ENCODE results near the gene GRM8.

Gene GRM8

GRCh38 chr7:126450269-126450671 lies 802.5 kb downstream of the GRM8 start:
- DNase-seq (ENCODE audit: extremely low read depth, low read depth), result no peak
- TF ChIP-seq CTCF (IDR thresholded peaks at IDR 0.05; ENCODE audit: low read depth, low read length), result no peak

- TF ChIP-seq CTCF (IDR thresholded peaks at IDR 0.05; ENCODE audit: low read depth, low read length), result no peak
- DNase-seq (ENCODE audit: extremely low read depth, low read depth), result no peak
Observed at GRCh38 chr7:126449611-126450268, 803.0 kb downstream of the GRM8 start.

- DNase-seq (ENCODE audit: extremely low read depth, low read depth), result no peak
- TF ChIP-seq CTCF (IDR thresholded peaks at IDR 0.05; ENCODE audit: low read depth, low read length), result no peak
Observed at GRCh38 chr7:126447984-126448383, 804.8 kb downstream of the GRM8 start.

GRCh38 chr7:126445991-126446390 lies 806.8 kb downstream of the GRM8 start:
- DNase-seq (ENCODE audit: extremely low read depth, low read depth), result no peak
- TF ChIP-seq CTCF (IDR thresholded peaks at IDR 0.05; ENCODE audit: low read depth, low read length), result no peak

- DNase-seq (ENCODE audit: extremely low read depth, low read depth), result no peak
- TF ChIP-seq CTCF (IDR thresholded peaks at IDR 0.05; ENCODE audit: low read depth, low read length), result no peak
Observed at GRCh38 chr7:126443951-126444350, 808.8 kb downstream of the GRM8 start.

GRCh38 chr7:126442908-126443307 lies 809.8 kb downstream of the GRM8 start:
- no peak for DNase-seq (ENCODE audit: extremely low read depth, low read depth)
- TF ChIP-seq CTCF (IDR thresholded peaks at IDR 0.05; ENCODE audit: low read depth, low read length), result no peak

GRCh38 chr7:126441745-126442144 lies 811.0 kb downstream of the GRM8 start:
- no peak for TF ChIP-seq CTCF (IDR thresholded peaks at IDR 0.05; ENCODE audit: low read depth, low read length)
- no peak for DNase-seq (ENCODE audit: extremely low read depth, low read depth)
